DND-41 (cell line): ENCODE results near the gene PHOSPHO2.

Experiments used
- ATAC-seq: fragments of 200-7000 bp; cut with Tn5 transposase; 3 replicates; pipeline ENCODE4 v1.9.1; 2021; ENCODE audit warnings: low read depth; ENCODE audit not compliant: insufficient read depth
- DNase-seq: peaks from one replicate; pipeline ENCODE4 v3.0.0-alpha.2; 2020
- H2AFZ ChIP-seq: 2 replicates; pipeline ENCODE4 v1.6.0; 2012; ENCODE audit warnings: low read depth, low read length
- H3K27ac ChIP-seq: 2 replicates; pipeline ENCODE4 v1.5.1; 2012; ENCODE audit warnings: low read length, inconsistent platforms
- H3K27me3 ChIP-seq: fragments of 200-600 bp; sonication (generic); 2 replicates; pipeline ENCODE4 v1.6.0; 2012; ENCODE audit warnings: low read length, mild to moderate bottlenecking, inconsistent platforms; ENCODE audit not compliant: insufficient read depth, poor library complexity
- H3K36me3 ChIP-seq: 2 replicates; pipeline ENCODE4 v1.5.1; 2012; ENCODE audit warnings: low read length, inconsistent platforms; ENCODE audit not compliant: insufficient read depth
- H3K4me1 ChIP-seq: 2 replicates; pipeline ENCODE4 v1.5.1; 2012; ENCODE audit warnings: mild to moderate bottlenecking, low read length; ENCODE audit not compliant: insufficient read depth
- H3K4me2 ChIP-seq: 2 replicates; pipeline ENCODE4 v1.6.0; 2012; ENCODE audit warnings: mild to moderate bottlenecking, moderate library complexity, low read length, inconsistent platforms; ENCODE audit not compliant: insufficient read depth
- H3K4me3 ChIP-seq, 2 experiments: fragments of 200-600 bp in 1 of 2; shearing (Covaris generic) in 1 of 2; 2 replicates each; pipeline ENCODE4 v1.5.1; 2012 to 2016; ENCODE audit warnings: inconsistent platforms in 2 of 2, low read length in 2 of 2, mild to moderate bottlenecking in 2 of 2, low read depth in 1 of 2, moderate library complexity in 1 of 2
- H3K79me2 ChIP-seq: 2 replicates; pipeline ENCODE4 v1.6.0; 2012; ENCODE audit warnings: low read length, inconsistent platforms; ENCODE audit not compliant: insufficient read depth
- H3K9ac ChIP-seq: 2 replicates; pipeline ENCODE4 v1.6.0; 2012; ENCODE audit warnings: low read depth, mild to moderate bottlenecking, inconsistent platforms, low read length, moderate library complexity
- H3K9me3 ChIP-seq: 2 replicates; pipeline ENCODE4 v1.5.1; 2012; ENCODE audit warnings: low read length, moderate library complexity, mild to moderate bottlenecking, inconsistent platforms; ENCODE audit not compliant: insufficient read depth, severe bottlenecking
- H4K20me1 ChIP-seq: 2 replicates; pipeline ENCODE4 v1.6.0; 2012; ENCODE audit warnings: low read length; ENCODE audit not compliant: insufficient read depth
- EZH2 ChIP-seq: IDR thresholded peaks from 3 replicates; pipeline ENCODE4 v1.6.1; 2012; ENCODE audit warnings: borderline replicate concordance, low read depth, mild to moderate bottlenecking, moderate library complexity, low read length, inconsistent platforms; ENCODE audit not compliant: severe bottlenecking
- TF ChIP-seq, protein P1 (sequence below): IDR thresholded peaks from 2 replicates; pipeline ENCODE4 v1.5.1; 2012; ENCODE audit warnings: borderline replicate concordance, low read length, moderate library complexity, mild to moderate bottlenecking; ENCODE audit not compliant: poor library complexity, severe bottlenecking; ENCODE audit errors: extremely low read depth

PHOSPHO2 gene

GRCh38 chr2:169734169-169734847 is 40.0 kb downstream of the PHOSPHO2 start:
- H3K9me3 ChIP-seq = no peaks in the 10 kb centered on the region
- H3K27ac ChIP-seq = peak overlapping the region; percentile 80
- TF ChIP-seq EZH2 = no peak
- TF ChIP-seq, protein P1, sequence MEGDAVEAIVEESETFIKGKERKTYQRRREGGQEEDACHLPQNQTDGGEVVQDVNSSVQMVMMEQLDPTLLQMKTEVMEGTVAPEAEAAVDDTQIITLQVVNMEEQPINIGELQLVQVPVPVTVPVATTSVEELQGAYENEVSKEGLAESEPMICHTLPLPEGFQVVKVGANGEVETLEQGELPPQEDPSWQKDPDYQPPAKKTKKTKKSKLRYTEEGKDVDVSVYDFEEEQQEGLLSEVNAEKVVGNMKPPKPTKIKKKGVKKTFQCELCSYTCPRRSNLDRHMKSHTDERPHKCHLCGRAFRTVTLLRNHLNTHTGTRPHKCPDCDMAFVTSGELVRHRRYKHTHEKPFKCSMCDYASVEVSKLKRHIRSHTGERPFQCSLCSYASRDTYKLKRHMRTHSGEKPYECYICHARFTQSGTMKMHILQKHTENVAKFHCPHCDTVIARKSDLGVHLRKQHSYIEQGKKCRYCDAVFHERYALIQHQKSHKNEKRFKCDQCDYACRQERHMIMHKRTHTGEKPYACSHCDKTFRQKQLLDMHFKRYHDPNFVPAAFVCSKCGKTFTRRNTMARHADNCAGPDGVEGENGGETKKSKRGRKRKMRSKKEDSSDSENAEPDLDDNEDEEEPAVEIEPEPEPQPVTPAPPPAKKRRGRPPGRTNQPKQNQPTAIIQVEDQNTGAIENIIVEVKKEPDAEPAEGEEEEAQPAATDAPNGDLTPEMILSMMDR = no peak
- H4K20me1 ChIP-seq = peaks cover 16% of the 10 kb centered on the region; the same call in 1 of the 2 replicates
- peak overlapping the region; percentile 55 to 81; a peak in 3 of 4 replicates for H3K4me3 ChIP-seq
- DNase-seq (peak; percentile 63), ATAC-seq (peak; percentile 52)
- H2AFZ ChIP-seq = peak overlapping the region; percentile 92
- H3K9ac ChIP-seq = peak overlapping the region; percentile 75
- peaks cover 51% of the 10 kb centered on the region for H3K79me2 ChIP-seq
- peaks cover 49% of the 10 kb centered on the region for H3K4me1 ChIP-seq
- H3K36me3 ChIP-seq = peaks cover 13% of the 10 kb centered on the region
- H3K27me3 ChIP-seq = no peaks in the 10 kb centered on the region
- H3K4me2 ChIP-seq = peak overlapping the region; percentile 93

DNA sequence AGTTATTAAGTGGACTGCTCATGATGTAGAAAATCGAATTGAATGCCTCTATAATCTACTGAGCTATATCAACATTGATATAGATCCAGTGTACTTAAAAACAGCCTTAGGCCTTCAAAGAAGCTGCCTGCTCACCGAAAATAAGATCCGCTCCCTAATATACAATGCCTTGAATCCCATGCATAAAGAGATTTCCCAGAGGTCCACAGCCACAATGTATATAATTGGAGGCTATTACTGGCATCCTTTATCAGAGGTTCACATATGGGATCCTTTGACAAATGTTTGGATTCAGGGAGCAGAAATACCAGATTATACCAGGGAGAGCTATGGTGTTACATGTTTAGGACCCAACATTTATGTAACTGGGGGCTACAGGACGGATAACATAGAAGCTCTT is 41.4 kb downstream of the PHOSPHO2 start:
- Histone ChIP-seq H3K9me3 (no peaks in the 10 kb centered on the region), H4K20me1 (peaks cover 19% of the 10 kb centered on the region; the same call in 1 of the 2 replicates), H3K4me2 (peak overlapping the region; percentile 93), H3K4me1 (peaks cover 57% of the 10 kb centered on the region), H3K27me3 (no peaks in the 10 kb centered on the region), H3K9ac (peak overlapping the region; percentile 75), H3K27ac (peak overlapping the region; percentile 30), H3K36me3 (peaks cover 23% of the 10 kb centered on the region), H3K79me2 (peaks cover 60% of the 10 kb centered on the region), H2AFZ (no peak overlapping the region), H3K4me3 (peak overlapping the region in 1 of 2 experiments; percentile 81; a peak in 3 of 4 replicates)
- ATAC-seq = no peak
- TF ChIP-seq EZH2 = no peak
- TF ChIP-seq, protein P1 = no peak
- DNase-seq = no peak

GRCh38 chr2:169736902-169737301 is 42.6 kb downstream of the PHOSPHO2 start:
- peak overlapping the region; percentile 93 for H3K4me2 ChIP-seq
- peaks cover 69% of the 10 kb centered on the region for H3K79me2 ChIP-seq
- no peaks in the 10 kb centered on the region for H3K27me3 ChIP-seq
- H3K4me3 ChIP-seq = peak overlapping the region in 1 of 2 experiments; percentile 81; a peak in 2 of 4 replicates
- H3K9ac ChIP-seq = peak overlapping the region; percentile 75
- H3K4me1 ChIP-seq = peaks cover 57% of the 10 kb centered on the region
- no peaks in the 10 kb centered on the region for H3K9me3 ChIP-seq
- peak overlapping the region; percentile 17; the same call in 1 of the 2 replicates for H3K27ac ChIP-seq
- peaks cover 27% of the 10 kb centered on the region; the same call in 1 of the 2 replicates for H4K20me1 ChIP-seq
- DNase-seq (no peak), ATAC-seq (no peak)
- peaks cover 34% of the 10 kb centered on the region for H3K36me3 ChIP-seq
- no peak for TF ChIP-seq EZH2
- TF ChIP-seq, protein P1 = no peak
- H2AFZ ChIP-seq = no peak overlapping the region
